ENCODE data around the gene KIF18B. TPM values are rescaled to one million over a fixed set of nuclear protein-coding genes. Genes with fewer than 3 reads are reported as not detected.

KIF18B gene
- total and polyA plus RNA-seq, 2 donors (not counting 1 experiment from before 2014, with no cell fraction given), result 0.44 to 0.48 TPM

DNA sequence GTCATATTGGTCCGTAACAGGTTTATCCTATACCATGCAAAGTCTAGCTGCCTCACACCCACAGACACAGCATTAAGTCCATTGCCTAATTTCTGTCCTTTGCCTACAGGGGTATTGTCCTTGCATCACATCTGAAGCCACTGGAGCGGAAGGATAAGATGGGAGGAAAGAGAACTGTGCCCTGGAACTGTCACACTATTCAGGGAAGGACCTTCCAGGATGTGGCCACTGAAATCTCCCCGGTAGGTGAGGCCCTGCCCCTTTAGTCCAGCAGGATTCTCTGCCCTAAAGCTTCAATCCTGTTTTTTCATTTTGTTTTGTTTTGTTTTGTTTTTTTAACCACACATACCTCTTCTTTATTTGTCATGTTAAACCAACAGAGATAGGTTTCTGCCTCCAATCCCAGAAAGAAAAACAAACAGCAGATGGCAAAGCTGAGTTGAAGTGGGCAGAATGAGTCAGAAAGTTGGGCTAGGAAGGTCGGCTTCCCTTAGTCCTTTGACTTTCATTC is 46.1 kb downstream of the KIF18B start:
- WGBS (ENCODE audit: insufficient coverage), result 82% methylated on average over 1 of the region's 4 CpGs
- H3K27ac Mint-ChIP-seq, result peak overlapping the region; percentile 46
- H3K79me2 ChIP-seq (ENCODE audit: control insufficient read depth, insufficient read depth, low read length), result peaks cover 28% of the 10 kb centered on the region
- no peaks in the 10 kb centered on the region for H3K36me3 ChIP-seq (replicated peaks in 1 of 2; ENCODE audit: control extremely low read depth in 1 of 2, control insufficient read depth in 1 of 2, extremely low read depth in 1 of 2, insufficient read depth in 2 of 2, low read length in 1 of 2)
- no peak overlapping the region for H3K4me2 ChIP-seq (replicated peaks; ENCODE audit: low read depth, low read length, poor library complexity, severe bottlenecking)
- TF ChIP-seq, protein P1, sequence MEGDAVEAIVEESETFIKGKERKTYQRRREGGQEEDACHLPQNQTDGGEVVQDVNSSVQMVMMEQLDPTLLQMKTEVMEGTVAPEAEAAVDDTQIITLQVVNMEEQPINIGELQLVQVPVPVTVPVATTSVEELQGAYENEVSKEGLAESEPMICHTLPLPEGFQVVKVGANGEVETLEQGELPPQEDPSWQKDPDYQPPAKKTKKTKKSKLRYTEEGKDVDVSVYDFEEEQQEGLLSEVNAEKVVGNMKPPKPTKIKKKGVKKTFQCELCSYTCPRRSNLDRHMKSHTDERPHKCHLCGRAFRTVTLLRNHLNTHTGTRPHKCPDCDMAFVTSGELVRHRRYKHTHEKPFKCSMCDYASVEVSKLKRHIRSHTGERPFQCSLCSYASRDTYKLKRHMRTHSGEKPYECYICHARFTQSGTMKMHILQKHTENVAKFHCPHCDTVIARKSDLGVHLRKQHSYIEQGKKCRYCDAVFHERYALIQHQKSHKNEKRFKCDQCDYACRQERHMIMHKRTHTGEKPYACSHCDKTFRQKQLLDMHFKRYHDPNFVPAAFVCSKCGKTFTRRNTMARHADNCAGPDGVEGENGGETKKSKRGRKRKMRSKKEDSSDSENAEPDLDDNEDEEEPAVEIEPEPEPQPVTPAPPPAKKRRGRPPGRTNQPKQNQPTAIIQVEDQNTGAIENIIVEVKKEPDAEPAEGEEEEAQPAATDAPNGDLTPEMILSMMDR (IDR thresholded peaks at IDR 0.05), result no peak
- no peak for TF ChIP-seq EZH2 (IDR thresholded peaks at IDR 0.05; ENCODE audit: borderline replicate concordance, insufficient read depth, low read depth, low read length, poor library complexity, severe bottlenecking)
- no peaks in the 10 kb centered on the region for H3K9me3 ChIP-seq (ENCODE audit: control extremely low read depth in 1 of 3, control insufficient read depth in 2 of 3, insufficient read depth in 1 of 3, low read length in 2 of 3)
- peaks cover 19% of the 10 kb centered on the region for H3K4me1 Mint-ChIP-seq
- no peak overlapping the region for H3K27ac ChIP-seq (ENCODE audit: low read length in 2 of 2)
- no peak overlapping the region for H3K9ac ChIP-seq (ENCODE audit: low read length)
- ChIA-PET CTCF (interaction anchor here (3.3 kb wide), 1 partner anchor 19 kb away, joined by 8 read pairs; no protein-coding TSS in a partner anchor), POLR2A (no interaction called here)
- H4K20me1 ChIP-seq (ENCODE audit: control insufficient read depth, insufficient read depth, low read length, poor library complexity, severe bottlenecking), result no peaks in the 10 kb centered on the region
- H3K27me3 ChIP-seq (replicated peaks in 1 of 4; ENCODE audit: control extremely low read depth in 1 of 4, control insufficient read depth in 3 of 4, insufficient read depth in 4 of 4, low read length in 3 of 4), result peaks cover 0 to 3% (median 0%) of the 10 kb centered on the region in 4 experiments
- peaks cover 10% of the 10 kb centered on the region for H3K27me3 Mint-ChIP-seq
- DNase-seq (no peak), ATAC-seq (ENCODE audit: low read depth) (no peak)
- no peak overlapping the region for H3K4me3 ChIP-seq (ENCODE audit: control extremely low read depth in 1 of 5, extremely low read depth in 1 of 5, insufficient read depth in 1 of 5, low read depth in 2 of 5, low read length in 4 of 5)
- H3K4me1 ChIP-seq (ENCODE audit: control insufficient read depth in 2 of 2, insufficient read depth in 2 of 2, low read length in 2 of 2), result peaks cover 13 to 23% of the 10 kb centered on the region in 2 donors
- no peaks in the 10 kb centered on the region for H3K9me3 Mint-ChIP-seq (ENCODE audit: insufficient read depth)
- intact Hi-C loops (cut with micrococcal nuclease), result no loop called here
- peak overlapping the region; percentile 26 for H3K4me3 Mint-ChIP-seq
- H2AFZ ChIP-seq (ENCODE audit: insufficient read depth, low read depth, low read length, poor library complexity, severe bottlenecking), result no peak overlapping the region

- ATAC-seq (ENCODE audit: low read depth) (no peak), DNase-seq (no peak)
- Histone ChIP-seq H4K20me1 (ENCODE audit: control insufficient read depth, insufficient read depth, low read length, poor library complexity, severe bottlenecking) (no peaks in the 10 kb centered on the region), H3K27ac (ENCODE audit: low read length in 2 of 2) (no peak overlapping the region), H3K27me3 (replicated peaks in 1 of 4; ENCODE audit: control extremely low read depth in 1 of 4, control insufficient read depth in 3 of 4, insufficient read depth in 4 of 4, low read length in 3 of 4) (peaks cover 0 to 3% (median 0%) of the 10 kb centered on the region in 4 experiments), H2AFZ (ENCODE audit: insufficient read depth, low read depth, low read length, poor library complexity, severe bottlenecking) (no peak overlapping the region), H3K79me2 (ENCODE audit: control insufficient read depth, insufficient read depth, low read length) (peaks cover 33% of the 10 kb centered on the region), H3K9me3 (ENCODE audit: control extremely low read depth in 1 of 3, control insufficient read depth in 2 of 3, insufficient read depth in 1 of 3, low read length in 2 of 3) (no peaks in the 10 kb centered on the region), H3K9ac (ENCODE audit: low read length) (no peak overlapping the region), H3K4me1 (ENCODE audit: control insufficient read depth in 2 of 2, insufficient read depth in 2 of 2, low read length in 2 of 2) (peaks cover 13 to 23% of the 10 kb centered on the region in 2 donors), H3K4me2 (replicated peaks; ENCODE audit: low read depth, low read length, poor library complexity, severe bottlenecking) (no peak overlapping the region), H3K4me3 (ENCODE audit: control extremely low read depth in 1 of 5, extremely low read depth in 1 of 5, insufficient read depth in 1 of 5, low read depth in 2 of 5, low read length in 4 of 5) (no peak overlapping the region), H3K36me3 (replicated peaks in 1 of 2; ENCODE audit: control extremely low read depth in 1 of 2, control insufficient read depth in 1 of 2, extremely low read depth in 1 of 2, insufficient read depth in 2 of 2, low read length in 1 of 2) (peaks cover 0 to under 1% of the 10 kb centered on the region in 2 experiments)
- H3K27ac Mint-ChIP-seq, result no peak overlapping the region
- TF ChIP-seq, protein P1 (IDR thresholded peaks at IDR 0.05), result no peak
- no peak for TF ChIP-seq EZH2 (IDR thresholded peaks at IDR 0.05; ENCODE audit: borderline replicate concordance, insufficient read depth, low read depth, low read length, poor library complexity, severe bottlenecking)
- H3K4me1 Mint-ChIP-seq, result peaks cover 22% of the 10 kb centered on the region
- ChIA-PET POLR2A (no interaction called here), CTCF (interaction anchor here (1.0 to 3.3 kb wide), 2 partner anchors 19 to 234 kb away, joined by 3 to 8 read pairs; no protein-coding TSS in a partner anchor)
- 53% methylated on average over 2 of the region's 3 CpGs for WGBS (ENCODE audit: insufficient coverage)
- H3K9me3 Mint-ChIP-seq (ENCODE audit: insufficient read depth), result no peaks in the 10 kb centered on the region
- H3K4me3 Mint-ChIP-seq, result peak overlapping the region; percentile 26
- H3K27me3 Mint-ChIP-seq, result peaks cover 5% of the 10 kb centered on the region
- intact Hi-C loops (cut with micrococcal nuclease), result no loop called here
These were observed 46.7 kb downstream of the KIF18B start for GRCh38 chr17:44900894-44901293.
